Uterus (tissue), 4 donors: Measurements from ENCODE around the gene PODXL. TPM values are rescaled to one million over a fixed set of nuclear protein-coding genes. Genes with fewer than 3 reads are reported as not detected.

Experiments used
- DNase-seq, 2 donors: peaks; one replicate each; pipeline ENCODE4 v3.0.0-alpha.2; 2019 to 2020
- H3K27ac ChIP-seq, 2 donors: fragments of 200-600 bp; sonication (generic); 1 replicate in 1 of 2; 2 replicates in 1 of 2; pipeline ENCODE4 v1.5.1; 2016 to 2018
- H3K27me3 ChIP-seq, 2 donors: fragments of 200-600 bp; sonication (generic); one replicate each; pipeline ENCODE4 v1.5.1; 2018 to 2019; ENCODE audit warnings: control low read depth in 1 of 2
- H3K36me3 ChIP-seq, 2 donors: fragments of 200-600 bp; sonication (generic); one replicate each; pipeline ENCODE4 v1.5.1; 2019; ENCODE audit warnings: control low read depth in 1 of 2
- H3K4me1 ChIP-seq, 2 donors: fragments of 200-600 bp; sonication (generic); one replicate each; pipeline ENCODE4 v1.5.1; 2018 to 2019; ENCODE audit warnings: control low read depth in 1 of 2
- H3K4me3 ChIP-seq, 2 donors: fragments of 200-600 bp; sonication (generic); 1 replicate in 1 of 2; 2 replicates in 1 of 2; pipeline ENCODE4 v1.5.1; 2018 to 2019; ENCODE audit warnings: mild to moderate bottlenecking in 1 of 2
- H3K9me3 ChIP-seq, 2 donors: fragments of 200-600 bp; sonication (generic); one replicate each; pipeline ENCODE4 v1.5.1; 2019; ENCODE audit warnings: control low read depth in 1 of 2
- POLR2A ChIP-seq, 2 donors: fragments of 450-650 bp; IDR thresholded peaks; one replicate each; pipeline ENCODE4 v1.6.1; 2016; ENCODE audit warnings: antibody characterized with exemption in 2 of 2, mild to moderate bottlenecking in 1 of 2, moderate library complexity in 1 of 2
- intact Hi-C: fragments of 100-400 bp; cut with DNase I; formaldehyde crosslinking; loops from one replicate; pipeline ENCODE4 v1.15.1; 2023; ENCODE audit warnings: low total_unique reads
- total RNA-seq, 4 donors: library from RNA; depleted of rRNA in 3 of 4; stranded (reverse); fragments of >200 nt in 3 of 4; gene quantifications; one replicate each; pipeline versions ENCODE4 v1.1.0 to v1.2.4, GENCODE V29; 2014 to 2023
- TF ChIP-seq, protein P1 (sequence below), 4 experiments: fragments of 200-600 bp in 2 of 4; fragments of 450-650 bp in 2 of 4; sonication (generic) in 2 of 4; IDR thresholded peaks; one replicate each; pipeline ENCODE4 v1.5.1; 2016 to 2019; ENCODE audit warnings: antibody characterized with exemption in 4 of 4, mild to moderate bottlenecking in 2 of 4, moderate library complexity in 1 of 4
- donor health status: DM: yes; HTN: yes; CAD: no.

PODXL gene
- total RNA-seq, 4 donors from 2014 or later: 33.6 to 135 (median 36.1) TPM

DNA sequence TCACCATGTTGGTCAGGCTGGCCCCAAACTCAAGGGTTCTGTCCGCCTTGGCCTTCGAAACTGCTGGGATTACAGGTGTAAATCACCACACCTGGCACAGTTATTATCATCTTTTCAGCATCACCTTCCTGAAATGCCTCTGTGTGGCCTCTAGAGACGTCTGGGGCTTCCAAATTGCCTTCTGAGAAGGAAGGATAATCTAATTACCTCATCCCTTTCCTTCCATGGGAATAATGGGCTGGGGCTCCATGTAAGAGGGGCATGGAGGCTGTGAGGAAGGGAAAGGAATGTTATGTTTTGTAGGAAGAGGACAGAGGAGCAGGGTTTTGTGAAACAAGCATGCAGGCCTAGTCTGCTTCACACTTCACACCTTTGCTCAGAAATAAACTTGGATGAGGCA, 22.2 kb upstream of the PODXL start:
- Histone ChIP-seq H3K27me3 (no peaks in the 10 kb centered on the region), H3K4me3 (no peak overlapping the region), H3K27ac (no peak overlapping the region), H3K4me1 (no peaks in the 10 kb centered on the region), H3K9me3 (no peaks in the 10 kb centered on the region), H3K36me3 (no peaks in the 10 kb centered on the region)
- no peak for TF ChIP-seq POLR2A (IDR thresholded peaks at IDR 0.05)
- TF ChIP-seq, protein P1, sequence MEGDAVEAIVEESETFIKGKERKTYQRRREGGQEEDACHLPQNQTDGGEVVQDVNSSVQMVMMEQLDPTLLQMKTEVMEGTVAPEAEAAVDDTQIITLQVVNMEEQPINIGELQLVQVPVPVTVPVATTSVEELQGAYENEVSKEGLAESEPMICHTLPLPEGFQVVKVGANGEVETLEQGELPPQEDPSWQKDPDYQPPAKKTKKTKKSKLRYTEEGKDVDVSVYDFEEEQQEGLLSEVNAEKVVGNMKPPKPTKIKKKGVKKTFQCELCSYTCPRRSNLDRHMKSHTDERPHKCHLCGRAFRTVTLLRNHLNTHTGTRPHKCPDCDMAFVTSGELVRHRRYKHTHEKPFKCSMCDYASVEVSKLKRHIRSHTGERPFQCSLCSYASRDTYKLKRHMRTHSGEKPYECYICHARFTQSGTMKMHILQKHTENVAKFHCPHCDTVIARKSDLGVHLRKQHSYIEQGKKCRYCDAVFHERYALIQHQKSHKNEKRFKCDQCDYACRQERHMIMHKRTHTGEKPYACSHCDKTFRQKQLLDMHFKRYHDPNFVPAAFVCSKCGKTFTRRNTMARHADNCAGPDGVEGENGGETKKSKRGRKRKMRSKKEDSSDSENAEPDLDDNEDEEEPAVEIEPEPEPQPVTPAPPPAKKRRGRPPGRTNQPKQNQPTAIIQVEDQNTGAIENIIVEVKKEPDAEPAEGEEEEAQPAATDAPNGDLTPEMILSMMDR (IDR thresholded peaks at IDR 0.05): no peak
- intact Hi-C loops: no loop called here
- DNase-seq: no peak

DNA sequence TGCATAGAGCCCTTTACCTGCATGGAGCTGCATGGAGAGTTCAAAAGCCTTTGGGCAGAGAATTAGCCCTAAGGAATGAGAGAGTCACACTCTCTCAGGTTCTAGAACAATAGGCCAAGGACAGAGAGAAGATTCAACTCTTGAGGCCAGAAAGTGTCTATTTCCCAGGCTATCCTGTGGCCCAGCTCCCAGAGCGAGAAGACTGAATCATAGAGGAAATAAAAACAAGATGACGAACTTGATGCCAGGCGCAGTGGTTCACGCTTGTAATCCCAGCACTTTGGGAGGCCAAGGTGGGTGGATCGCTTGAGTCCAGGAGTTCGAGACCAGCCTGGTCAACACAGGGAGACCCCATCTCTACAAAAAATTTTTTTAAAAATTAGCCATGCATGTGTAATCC, 18.3 kb upstream of the PODXL start:
- no peaks in the 10 kb centered on the region for H3K36me3 ChIP-seq
- H3K27me3 ChIP-seq: no peaks in the 10 kb centered on the region
- H3K4me3 ChIP-seq: no peak overlapping the region
- no peaks in the 10 kb centered on the region for H3K9me3 ChIP-seq
- H3K27ac ChIP-seq: no peak overlapping the region
- TF ChIP-seq, protein P1 (IDR thresholded peaks at IDR 0.05): no peak
- intact Hi-C loops: no loop called here
- no peak for DNase-seq
- no peaks in the 10 kb centered on the region for H3K4me1 ChIP-seq

DNA sequence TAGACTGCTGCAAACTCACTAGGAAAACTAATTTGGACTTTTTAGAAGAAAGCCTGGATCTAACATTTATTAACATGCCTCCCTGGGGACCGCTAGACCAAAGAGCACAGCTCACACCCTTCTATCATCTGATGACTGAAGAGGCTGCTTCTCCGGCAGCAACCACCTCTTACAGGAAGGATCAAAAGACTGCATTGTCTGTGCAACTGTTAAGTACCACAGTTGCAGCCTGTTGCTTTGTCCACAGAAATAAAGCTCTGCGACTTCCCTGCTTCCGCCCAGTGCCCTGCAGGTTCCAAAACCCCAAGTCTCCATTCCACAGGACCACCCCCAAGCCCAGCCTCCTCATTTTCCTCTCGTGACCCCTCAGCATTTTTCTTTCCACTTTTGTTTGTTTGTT, 14.0 kb upstream of the PODXL start:
- no peak for DNase-seq
- no peak overlapping the region for H3K27ac ChIP-seq
- H3K36me3 ChIP-seq: no peaks in the 10 kb centered on the region
- H3K4me3 ChIP-seq: no peak overlapping the region
- intact Hi-C loops: no loop called here
- no peaks in the 10 kb centered on the region for H3K27me3 ChIP-seq
- no peaks in the 10 kb centered on the region for H3K4me1 ChIP-seq
- no peaks in the 10 kb centered on the region for H3K9me3 ChIP-seq
- TF ChIP-seq, protein P1 (IDR thresholded peaks at IDR 0.05): no peak
- no peak for TF ChIP-seq POLR2A (IDR thresholded peaks at IDR 0.05)

DNA sequence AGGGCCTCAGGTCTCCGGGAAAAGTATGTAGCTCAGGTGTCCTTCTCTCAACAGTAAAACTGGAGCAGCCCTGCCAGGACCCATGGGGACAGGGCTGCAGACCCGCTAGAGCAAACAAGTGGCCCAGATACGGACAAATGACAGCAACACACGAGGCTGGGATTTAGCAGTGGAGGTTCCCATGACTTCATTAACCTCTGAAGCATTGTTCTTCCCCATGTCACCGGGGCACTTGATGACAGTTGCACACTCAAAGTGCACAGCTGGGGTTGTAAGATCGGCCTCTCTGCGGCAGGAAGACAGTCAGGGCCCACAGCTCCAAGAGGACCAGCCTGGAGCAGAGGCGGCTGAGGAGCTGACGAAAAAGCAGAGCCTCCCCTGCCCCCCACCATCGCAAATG, 12.5 kb upstream of the PODXL start:
- intact Hi-C loops: no loop called here
- TF ChIP-seq POLR2A (IDR thresholded peaks at IDR 0.05): no peak
- TF ChIP-seq, protein P1 (IDR thresholded peaks at IDR 0.05): no peak
- Histone ChIP-seq H3K9me3 (no peaks in the 10 kb centered on the region), H3K4me3 (no peak overlapping the region), H3K36me3 (no peaks in the 10 kb centered on the region), H3K4me1 (no peaks in the 10 kb centered on the region), H3K27ac (no peak overlapping the region), H3K27me3 (no peaks in the 10 kb centered on the region)
- DNase-seq: no peak

DNA sequence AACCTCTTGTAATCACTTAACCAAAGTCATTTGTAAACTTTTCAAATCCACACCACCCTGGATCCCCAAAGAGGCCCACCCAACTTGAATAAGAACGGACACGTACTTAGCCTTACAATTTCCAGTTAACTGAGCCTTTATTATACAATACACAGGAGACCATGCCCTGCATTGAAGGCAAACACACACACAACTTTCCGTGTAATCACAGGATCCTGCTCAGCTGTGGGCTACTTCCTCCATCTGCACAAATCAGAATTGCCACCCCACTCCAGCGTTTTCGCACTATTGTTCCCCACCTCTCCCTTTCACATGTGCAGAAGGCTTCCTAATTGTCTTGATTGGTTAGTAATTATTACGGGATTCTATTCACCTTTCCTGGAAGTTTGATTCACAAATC, 12.1 kb upstream of the PODXL start:
- Histone ChIP-seq H3K4me3 (no peak overlapping the region), H3K27ac (no peak overlapping the region), H3K27me3 (no peaks in the 10 kb centered on the region), H3K4me1 (no peaks in the 10 kb centered on the region), H3K9me3 (no peaks in the 10 kb centered on the region), H3K36me3 (no peaks in the 10 kb centered on the region)
- intact Hi-C loops: no loop called here
- DNase-seq: no peak
- TF ChIP-seq, protein P1 (IDR thresholded peaks at IDR 0.05): no peak
